ENCODE data around the gene ACTL10.

ACTL10 gene

DNA sequence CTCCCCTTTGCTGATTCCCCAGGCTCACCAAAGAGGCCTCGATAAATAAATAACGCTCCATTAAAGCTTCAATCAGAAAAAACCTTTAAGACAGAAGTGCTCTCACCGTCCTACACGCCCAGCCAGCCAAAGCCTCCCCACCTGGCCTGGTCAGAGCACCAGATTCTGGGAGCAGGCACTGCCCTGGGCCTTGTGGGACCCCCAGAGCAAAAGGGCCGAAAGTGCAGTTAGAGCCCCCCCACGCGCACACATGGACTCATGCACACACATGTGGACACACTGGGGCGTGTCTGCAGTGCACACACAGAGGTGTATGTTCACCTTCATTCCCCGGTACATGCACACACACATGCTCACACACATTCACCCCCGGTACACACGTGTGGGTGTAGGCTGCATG, 9.4 kb downstream of the ACTL10 start:
- peaks cover 12% of the 10 kb centered on the region for H3K79me1 ChIP-seq (ENCODE audit: low read length)
- H3K36me3 ChIP-seq (ENCODE audit: control insufficient read depth, insufficient read depth, low read length) = peaks cover 4% of the 10 kb centered on the region
- no peak overlapping the region for H3K4ac ChIP-seq (ENCODE audit: low read depth, low read length)
- peaks cover 3% of the 10 kb centered on the region for H3K79me2 ChIP-seq (ENCODE audit: control insufficient read depth, insufficient read depth, low read length)
- no peaks in the 10 kb centered on the region for H3K27me3 ChIP-seq (ENCODE audit: insufficient read depth, low read length, poor library complexity)
- H3K4me3 ChIP-seq (ENCODE audit: low read length) = no peak overlapping the region
- H2BK15ac ChIP-seq (replicated peaks; ENCODE audit: low read depth) = no peak overlapping the region
- H2BK120ac ChIP-seq (ENCODE audit: low read depth, low read length) = no peak overlapping the region
- no peak overlapping the region for H2BK5ac ChIP-seq (ENCODE audit: low read length)
- H3K9ac ChIP-seq (ENCODE audit: low read length) = no peak overlapping the region
- H4K8ac ChIP-seq (ENCODE audit: low read depth, low read length) = no peak overlapping the region
- WGBS (ENCODE audit: extremely low coverage, insufficient coverage, low lambda C conversion rate) = no CpG with 5 or more reads among the region's 11 CpGs
- peaks cover 10% of the 10 kb centered on the region for H3K4me1 ChIP-seq (ENCODE audit: control insufficient read depth, low read depth, low read length)
- DNase-seq = no peak
- H3K4me2 ChIP-seq (ENCODE audit: low read length) = no peak overlapping the region
- H3K18ac ChIP-seq (ENCODE audit: low read length) = no peak overlapping the region
- H2AK5ac ChIP-seq (ENCODE audit: low read length) = no peak overlapping the region
- no peak overlapping the region for H3K23ac ChIP-seq (ENCODE audit: low read length)
- H3K27ac ChIP-seq (ENCODE audit: low read depth, low read length) = no peak overlapping the region
- no peak overlapping the region for H4K5ac ChIP-seq (ENCODE audit: low read length)
- no peak overlapping the region for H3K56ac ChIP-seq (ENCODE audit: low read length)

- no peak overlapping the region for H2BK5ac ChIP-seq (ENCODE audit: low read length)
- H3K4ac ChIP-seq (ENCODE audit: low read depth, low read length) = no peak overlapping the region
- H3K36me3 ChIP-seq (ENCODE audit: control insufficient read depth, insufficient read depth, low read length) = peaks cover 4% of the 10 kb centered on the region
- H3K56ac ChIP-seq (ENCODE audit: low read length) = no peak overlapping the region
- H3K27ac ChIP-seq (ENCODE audit: low read depth, low read length) = no peak overlapping the region
- H3K79me2 ChIP-seq (ENCODE audit: control insufficient read depth, insufficient read depth, low read length) = peaks cover 8% of the 10 kb centered on the region
- H3K4me1 ChIP-seq (ENCODE audit: control insufficient read depth, low read depth, low read length) = peaks cover 10% of the 10 kb centered on the region
- H3K4me2 ChIP-seq (ENCODE audit: low read length) = no peak overlapping the region
- DNase-seq = no peak
- H3K4me3 ChIP-seq (ENCODE audit: low read length) = no peak overlapping the region
- no peak overlapping the region for H3K23ac ChIP-seq (ENCODE audit: low read length)
- no peaks in the 10 kb centered on the region for H3K27me3 ChIP-seq (ENCODE audit: insufficient read depth, low read length, poor library complexity)
- H3K79me1 ChIP-seq (ENCODE audit: low read length) = peaks cover 14% of the 10 kb centered on the region
- H4K5ac ChIP-seq (ENCODE audit: low read length) = no peak overlapping the region
- H2AK5ac ChIP-seq (ENCODE audit: low read length) = no peak overlapping the region
- no peak overlapping the region for H3K9ac ChIP-seq (ENCODE audit: low read length)
- H3K18ac ChIP-seq (ENCODE audit: low read length) = no peak overlapping the region
- H2BK120ac ChIP-seq (ENCODE audit: low read depth, low read length) = no peak overlapping the region
- no peak overlapping the region for H4K8ac ChIP-seq (ENCODE audit: low read depth, low read length)
- no peak overlapping the region for H2BK15ac ChIP-seq (replicated peaks; ENCODE audit: low read depth)
- no CpG with 5 or more reads among the region's 31 CpGs for WGBS (ENCODE audit: extremely low coverage, insufficient coverage, low lambda C conversion rate)
Measured at GRCh38 chr20:33676652-33677645, 10.2 kb downstream of the ACTL10 start.

DNA sequence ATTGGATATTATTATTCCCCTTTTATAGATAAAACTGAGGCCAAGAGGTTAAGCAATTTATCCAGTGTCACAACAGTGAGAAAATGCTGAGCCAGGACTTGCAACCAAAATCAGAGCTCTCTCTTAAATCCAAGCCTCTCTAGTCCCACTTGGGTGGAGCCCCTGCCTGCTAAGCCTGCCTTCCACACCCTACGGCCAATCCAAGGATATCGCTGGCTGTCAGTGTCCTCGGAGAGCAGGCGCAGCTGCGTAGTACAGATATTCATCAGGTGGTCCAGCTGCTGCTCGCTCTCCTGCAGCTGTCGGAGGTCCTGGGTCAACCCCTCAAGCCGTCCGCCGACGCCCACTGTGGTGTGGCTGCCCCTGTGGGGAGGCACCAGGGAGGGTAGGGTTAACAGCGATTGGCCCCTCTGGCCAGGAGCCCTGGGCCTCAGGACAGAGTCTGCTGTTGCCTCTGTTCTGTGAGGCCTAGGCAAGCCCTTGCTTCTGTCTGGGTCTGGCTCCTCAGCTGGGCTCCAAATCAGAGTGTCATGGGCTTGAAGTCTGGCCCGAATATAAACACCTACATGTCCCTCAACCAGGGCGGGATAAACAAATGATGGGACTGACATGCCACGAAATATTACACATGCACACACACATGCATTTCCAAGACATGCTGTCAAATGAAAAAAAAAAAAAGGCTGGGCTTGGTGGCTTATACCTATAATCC, 11.4 kb downstream of the ACTL10 start:
- Histone ChIP-seq H2AK5ac (ENCODE audit: low read length) (no peak overlapping the region), H3K4me1 (ENCODE audit: control insufficient read depth, low read depth, low read length) (peaks cover 6% of the 10 kb centered on the region), H3K18ac (ENCODE audit: low read length) (no peak overlapping the region), H3K4ac (ENCODE audit: low read depth, low read length) (no peak overlapping the region), H3K27ac (ENCODE audit: low read depth, low read length) (no peak overlapping the region), H4K5ac (ENCODE audit: low read length) (no peak overlapping the region), H3K23ac (ENCODE audit: low read length) (no peak overlapping the region), H3K79me2 (ENCODE audit: control insufficient read depth, insufficient read depth, low read length) (peaks cover 13% of the 10 kb centered on the region), H3K27me3 (ENCODE audit: insufficient read depth, low read length, poor library complexity) (no peaks in the 10 kb centered on the region), H3K4me2 (ENCODE audit: low read length) (no peak overlapping the region), H4K8ac (ENCODE audit: low read depth, low read length) (no peak overlapping the region), H3K56ac (ENCODE audit: low read length) (no peak overlapping the region), H3K36me3 (ENCODE audit: control insufficient read depth, insufficient read depth, low read length) (peaks cover 4% of the 10 kb centered on the region), H3K79me1 (ENCODE audit: low read length) (peaks cover 19% of the 10 kb centered on the region), H2BK15ac (replicated peaks; ENCODE audit: low read depth) (no peak overlapping the region), H2BK120ac (ENCODE audit: low read depth, low read length) (no peak overlapping the region), H3K9ac (ENCODE audit: low read length) (no peak overlapping the region), H2BK5ac (ENCODE audit: low read length) (no peak overlapping the region), H3K4me3 (ENCODE audit: low read length) (no peak overlapping the region)
- no peak for DNase-seq
- no CpG with 5 or more reads among the region's 15 CpGs for WGBS (ENCODE audit: extremely low coverage, insufficient coverage, low lambda C conversion rate)

DNA sequence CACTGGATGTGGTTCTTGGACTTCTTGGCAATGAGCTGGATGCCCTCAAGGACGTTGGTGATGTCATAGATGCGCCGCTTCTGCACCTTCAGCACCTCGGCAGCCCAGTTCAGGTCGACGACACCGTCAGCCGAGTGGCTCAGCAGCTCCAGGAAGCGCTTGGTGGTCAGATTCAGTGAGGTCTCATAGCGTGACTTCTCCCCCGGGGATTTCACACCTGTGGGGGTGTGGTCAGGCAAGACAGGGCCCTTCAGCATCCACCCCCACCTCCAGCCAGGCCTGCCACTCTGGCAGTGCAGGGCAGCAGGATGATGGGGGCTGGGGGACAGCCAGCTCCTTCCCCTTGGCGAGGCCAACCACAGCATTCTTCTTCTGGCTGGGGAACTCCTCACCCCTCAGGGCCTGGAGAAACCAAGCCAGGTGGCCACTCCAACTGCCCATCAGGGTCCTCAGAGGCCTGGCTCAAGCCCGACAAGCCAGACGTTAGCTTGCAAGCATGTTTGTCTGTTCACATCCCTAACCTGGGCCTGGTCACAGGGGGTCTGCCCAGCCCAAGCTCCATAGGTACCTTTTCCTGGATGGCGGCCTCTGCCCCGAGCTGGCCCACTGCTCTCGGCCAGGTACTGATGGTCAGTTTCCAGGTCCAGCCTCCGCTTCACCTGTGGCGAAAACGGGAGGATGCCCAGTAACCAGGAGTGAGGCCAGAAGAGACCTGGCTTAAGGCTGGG, 13.2 kb downstream of the ACTL10 start:
- Histone ChIP-seq H3K56ac (ENCODE audit: low read length) (no peak overlapping the region), H3K9ac (ENCODE audit: low read length) (no peak overlapping the region), H2AK5ac (ENCODE audit: low read length) (no peak overlapping the region), H3K4me1 (ENCODE audit: control insufficient read depth, low read depth, low read length) (peaks cover 6% of the 10 kb centered on the region), H3K4ac (ENCODE audit: low read depth, low read length) (no peak overlapping the region), H3K27ac (ENCODE audit: low read depth, low read length) (no peak overlapping the region), H3K36me3 (ENCODE audit: control insufficient read depth, insufficient read depth, low read length) (peaks cover 4% of the 10 kb centered on the region), H3K4me3 (ENCODE audit: low read length) (no peak overlapping the region), H3K23ac (ENCODE audit: low read length) (no peak overlapping the region), H2BK5ac (ENCODE audit: low read length) (no peak overlapping the region), H3K79me1 (ENCODE audit: low read length) (peaks cover 19% of the 10 kb centered on the region), H3K18ac (ENCODE audit: low read length) (no peak overlapping the region), H4K5ac (ENCODE audit: low read length) (no peak overlapping the region), H3K27me3 (ENCODE audit: insufficient read depth, low read length, poor library complexity) (no peaks in the 10 kb centered on the region), H2BK120ac (ENCODE audit: low read depth, low read length) (no peak overlapping the region), H4K8ac (ENCODE audit: low read depth, low read length) (no peak overlapping the region), H3K79me2 (ENCODE audit: control insufficient read depth, insufficient read depth, low read length) (peaks cover 23% of the 10 kb centered on the region), H3K4me2 (ENCODE audit: low read length) (no peak overlapping the region), H2BK15ac (replicated peaks; ENCODE audit: low read depth) (no peak overlapping the region)
- DNase-seq = no peak
- WGBS (ENCODE audit: extremely low coverage, insufficient coverage, low lambda C conversion rate) = no CpG with 5 or more reads among the region's 20 CpGs

- H3K79me1 ChIP-seq (ENCODE audit: low read length) = peaks cover 19% of the 10 kb centered on the region
- H3K4me2 ChIP-seq (ENCODE audit: low read length) = no peak overlapping the region
- H3K27ac ChIP-seq (ENCODE audit: low read depth, low read length) = no peak overlapping the region
- H3K56ac ChIP-seq (ENCODE audit: low read length) = no peak overlapping the region
- no peak overlapping the region for H3K9ac ChIP-seq (ENCODE audit: low read length)
- H3K18ac ChIP-seq (ENCODE audit: low read length) = no peak overlapping the region
- no peak overlapping the region for H3K23ac ChIP-seq (ENCODE audit: low read length)
- peaks cover 3% of the 10 kb centered on the region for H3K4me1 ChIP-seq (ENCODE audit: control insufficient read depth, low read depth, low read length)
- peaks cover 30% of the 10 kb centered on the region for H3K79me2 ChIP-seq (ENCODE audit: control insufficient read depth, insufficient read depth, low read length)
- H4K8ac ChIP-seq (ENCODE audit: low read depth, low read length) = no peak overlapping the region
- H3K4me3 ChIP-seq (ENCODE audit: low read length) = no peak overlapping the region
- WGBS (ENCODE audit: extremely low coverage, insufficient coverage, low lambda C conversion rate) = no CpG with 5 or more reads among the region's 2 CpGs
- H2AK5ac ChIP-seq (ENCODE audit: low read length) = no peak overlapping the region
- H3K4ac ChIP-seq (ENCODE audit: low read depth, low read length) = no peak overlapping the region
- no peak overlapping the region for H4K5ac ChIP-seq (ENCODE audit: low read length)
- DNase-seq = no peak
- H2BK5ac ChIP-seq (ENCODE audit: low read length) = no peak overlapping the region
- H2BK120ac ChIP-seq (ENCODE audit: low read depth, low read length) = no peak overlapping the region
- H3K36me3 ChIP-seq (ENCODE audit: control insufficient read depth, insufficient read depth, low read length) = peaks cover 4% of the 10 kb centered on the region
- H2BK15ac ChIP-seq (replicated peaks; ENCODE audit: low read depth) = no peak overlapping the region
- no peaks in the 10 kb centered on the region for H3K27me3 ChIP-seq (ENCODE audit: insufficient read depth, low read length, poor library complexity)
Measured at GRCh38 chr20:33680686-33681085, 13.9 kb downstream of the ACTL10 start.
